Parietal lobe (tissue), 1 donor: ENCODE measurements around the gene CD59. TPM values are rescaled to one million over a fixed set of nuclear protein-coding genes. Genes with fewer than 3 reads are reported as not detected.

Experiments
- total RNA-seq: library from RNA; depleted of rRNA; stranded (reverse); fragments of >200 nt; gene quantifications from one replicate; pipeline ENCODE4 v1.2.3, GENCODE V29; 2014

Gene CD59
- 33.8 TPM for total RNA-seq

GRCh38 chr11:33736148-33736812 lies at the start of gene CD59:
Gene CD59 (minus strand): TSS chr11:33736423. CDS start chr11:33722445, 13,978 bp downstream.

GRCh38 chr11:33773987-33774735 lies 37.9 kb upstream of the CD59 start, which contains the start of gene FBXO3:
Gene FBXO3 (minus strand): TSS chr11:33774520. CDS start chr11:33774497, 23 bp downstream.

GRCh38 chr11:33700502-33701271 lies 35.5 kb downstream of the CD59 start, which contains the start of gene C11orf91:
Gene C11orf91 (minus strand): TSS chr11:33700826. CDS start chr11:33700740, 86 bp downstream.

Other genes starting within 250 kb of the CD59 start
- not detected for gene C11orf91, start 35.6 kb downstream of the CD59 start, total RNA-seq
- 78.6 TPM for gene FBXO3, start 38.1 kb upstream of the CD59 start, total RNA-seq
- gene LMO2, start 155.7 kb upstream of the CD59 start, total RNA-seq: 12.2 TPM